SK-N-SH (cell line): ENCODE measurements around the gene SLC43A3. TPM values are rescaled to one million over a fixed set of nuclear protein-coding genes. Genes with fewer than 3 reads are reported as not detected.

Experiments used
- CTCF ChIA-PET: fragments of 300-600, 350-600 bp; formaldehyde crosslinking; extraction: SDS; loops from one replicate; lab custom pipeline; 2021; lab: Yijun Ruan, JAX
- POLR2A ChIA-PET: fragments of 350-600 bp; sonication (Branson Sonifier 250); formaldehyde crosslinking; extraction: SDS; loops from one replicate; lab custom pipeline; 2020; ENCODE audit warnings: antibody characterized with exemption, inconsistent platforms; lab: Yijun Ruan, JAX
- DNase-seq: peaks from one replicate; pipeline ENCODE4 v3.0.0; 2012
- H2AFZ ChIP-seq: fragments of 200-600 bp; sonication (generic); 2 replicates; pipeline ENCODE4 v1.8.1; 2016; ENCODE audit warnings: antibody characterized with exemption, mild to moderate bottlenecking, low read depth
- H3F3A ChIP-seq: fragments of 200-600 bp; sonication (generic); replicated peaks from 2 replicates; pipeline ENCODE3; 2016; ENCODE audit warnings: antibody characterized with exemption, mild to moderate bottlenecking; ENCODE audit not compliant: insufficient read depth
- H3K27ac ChIP-seq, 2 experiments: fragments of 200-500 bp in 1 of 2; fragments of 200-600 bp in 1 of 2; sonication (Bioruptor generic) in 1 of 2; sonication (generic), shearing (Covaris generic) in 1 of 2; 2 replicates each; pipeline versions ENCODE4 v1.5.1 to v1.6.1; 2014 to 2016; ENCODE audit warnings: low read depth in 2 of 2, inconsistent platforms in 1 of 2, low read length in 1 of 2, mild to moderate bottlenecking in 1 of 2, mixed read lengths in 1 of 2
- H3K27me3 ChIP-seq: fragments of 200-600 bp; sonication (generic), shearing (Covaris generic); 2 replicates; pipeline ENCODE4 v1.6.1; 2016; ENCODE audit warnings: mixed run types; ENCODE audit not compliant: insufficient read depth
- H3K36me3 ChIP-seq, 2 experiments: fragments of 200-500 bp in 1 of 2; fragments of 200-600 bp in 1 of 2; sonication (Bioruptor generic) in 1 of 2; sonication (generic) in 1 of 2; replicated peaks in 1 of 2; 2 replicates each; pipeline versions ENCODE3 to v1.5.1; 2014 to 2016; ENCODE audit warnings: low read length in 1 of 2, mild to moderate bottlenecking in 1 of 2; ENCODE audit not compliant: insufficient read depth in 2 of 2, control insufficient read depth in 1 of 2
- H3K4me1 ChIP-seq, 2 experiments: fragments of 200-500 bp in 1 of 2; fragments of 200-600 bp in 1 of 2; sonication (Bioruptor generic) in 1 of 2; sonication (generic), shearing (Covaris generic) in 1 of 2; 2 replicates each; pipeline versions ENCODE4 v1.5.1 to v1.6.1; 2014 to 2016; ENCODE audit warnings: low read depth in 1 of 2, low read length in 1 of 2, mixed run types in 1 of 2; ENCODE audit not compliant: insufficient read depth in 2 of 2, control insufficient read depth in 1 of 2
- H3K4me2 ChIP-seq: fragments of 200-600 bp; sonication (generic), shearing (Covaris generic); 2 replicates; pipeline ENCODE4 v1.6.1; 2017; ENCODE audit warnings: mixed run types
- H3K4me3 ChIP-seq, 2 experiments: fragments of 200-500 bp in 1 of 2; fragments of 200-600 bp in 1 of 2; sonication (Bioruptor generic) in 1 of 2; sonication (generic), shearing (Covaris generic) in 1 of 2; 2 replicates each; pipeline versions ENCODE4 v1.5.1 to v1.8.1; 2014 to 2016; ENCODE audit warnings: low read depth in 2 of 2, inconsistent platforms in 1 of 2, low read length in 1 of 2, mild to moderate bottlenecking in 1 of 2, mixed read lengths in 1 of 2, moderate library complexity in 1 of 2
- H3K79me2 ChIP-seq: fragments of 200-600 bp; sonication (generic); 2 replicates; pipeline ENCODE4 v1.8.1; 2017; ENCODE audit warnings: mild to moderate bottlenecking; ENCODE audit not compliant: insufficient read depth
- H3K9ac ChIP-seq: fragments of 200-600 bp; sonication (generic); 2 replicates; pipeline ENCODE4 v1.6.1; 2017; ENCODE audit warnings: mixed run types
- H3K9me2 ChIP-seq: fragments of 200-600 bp; sonication (generic); 2 replicates; pipeline ENCODE4 v1.6.1; 2017; ENCODE audit warnings: mixed run types
- H3K9me3 ChIP-seq: fragments of 200-600 bp; sonication (generic); 2 replicates; pipeline ENCODE4 v1.6.1; 2017; ENCODE audit warnings: mixed run types, mild to moderate bottlenecking, moderate library complexity
- H4K20me1 ChIP-seq: fragments of 200-600 bp; sonication (generic); 2 replicates; pipeline ENCODE4 v1.6.1; 2017; ENCODE audit warnings: mild to moderate bottlenecking, mixed run types; ENCODE audit not compliant: insufficient read depth
- CHD2 ChIP-seq: fragments of 150-350 bp; IDR thresholded peaks from 2 replicates; pipeline ENCODE4 v1.6.1; 2018; ENCODE audit warnings: low read length; ENCODE audit not compliant: partially characterized antibody
- CTCF ChIP-seq: fragments of 200-600 bp; sonication (generic); IDR thresholded peaks from 2 replicates; pipeline ENCODE4 v1.6.1; 2017; ENCODE audit warnings: antibody characterized with exemption, mild to moderate bottlenecking, moderate library complexity
- EP300 ChIP-seq, 2 experiments: IDR thresholded peaks; 2 replicates each; pipeline versions ENCODE4 v1.4.0 to v1.6.1; 2012; ENCODE audit warnings: borderline replicate concordance in 1 of 2, low read depth in 1 of 2, low read length in 1 of 2
- EZH2phosphoT487 ChIP-seq: fragments of 200-600 bp; sonication (generic); IDR thresholded peaks from 2 replicates; pipeline ENCODE4 v1.6.1; 2017; ENCODE audit warnings: low read depth, mixed run types, mild to moderate bottlenecking, antibody characterized with exemption, moderate library complexity, borderline replicate concordance
- FOSL2 ChIP-seq: IDR thresholded peaks from 2 replicates; pipeline ENCODE4 v1.4.0; 2012; ENCODE audit warnings: low read depth, mild to moderate bottlenecking, moderate library complexity, borderline replicate concordance
- FOXJ3 ChIP-seq: sonication (generic); formaldehyde crosslinking; IDR thresholded peaks from 2 replicates; pipeline ENCODE4 v1.5.1; 2020; ENCODE audit warnings: mild to moderate bottlenecking, missing genetic modification reagents
- FOXM1 ChIP-seq: IDR thresholded peaks from 2 replicates; pipeline ENCODE4 v1.4.0; 2012; ENCODE audit warnings: low read depth, mild to moderate bottlenecking
- GABPA ChIP-seq: IDR thresholded peaks from 2 replicates; pipeline ENCODE4 v1.4.0; 2012; ENCODE audit warnings: low read depth, mild to moderate bottlenecking
- JUND ChIP-seq: IDR thresholded peaks from 2 replicates; pipeline ENCODE4 v1.4.0; 2012
- MXI1 ChIP-seq: IDR thresholded peaks from 2 replicates; pipeline ENCODE4 v1.6.1; 2012; ENCODE audit warnings: mild to moderate bottlenecking, low read depth, low read length, improper control_type of control experiment
- NFIC ChIP-seq: IDR thresholded peaks from 2 replicates; pipeline ENCODE4 v1.4.0; 2012; ENCODE audit warnings: borderline replicate concordance
- PBX3 ChIP-seq: IDR thresholded peaks from 2 replicates; pipeline ENCODE4; 2012
- POLR2AphosphoS5 ChIP-seq: IDR thresholded peaks from 2 replicates; pipeline ENCODE4 v1.6.1; 2012; ENCODE audit warnings: low read depth, low read length
- RAD21 ChIP-seq: IDR thresholded peaks from 2 replicates; pipeline ENCODE4 v1.6.1; 2012; ENCODE audit warnings: mild to moderate bottlenecking, low read length
- RCOR1 ChIP-seq: fragments of 150-350 bp; IDR thresholded peaks from 2 replicates; pipeline ENCODE4 v1.6.1; 2017; ENCODE audit warnings: antibody characterized with exemption, low read length
- RFX5 ChIP-seq: IDR thresholded peaks from 2 replicates; pipeline ENCODE4 v1.6.1; 2012; ENCODE audit warnings: mild to moderate bottlenecking, improper control_type of control experiment, low read length
- RXRA ChIP-seq: IDR thresholded peaks from 2 replicates; pipeline ENCODE4 v1.4.0; 2012; ENCODE audit warnings: low read depth, mild to moderate bottlenecking, borderline replicate concordance
- SIN3A ChIP-seq: IDR thresholded peaks from 2 replicates; pipeline ENCODE4 v1.6.1; 2012; ENCODE audit warnings: low read depth, mild to moderate bottlenecking, low read length, moderate library complexity, borderline replicate concordance
- SMC3 ChIP-seq: IDR thresholded peaks from 2 replicates; pipeline ENCODE4 v1.6.1; 2012; ENCODE audit warnings: low read depth, low read length, improper control_type of control experiment
- TAF1 ChIP-seq: IDR thresholded peaks from 2 replicates; pipeline ENCODE4 v1.6.1; 2012; ENCODE audit warnings: low read depth, mild to moderate bottlenecking, low read length, moderate library complexity, borderline replicate concordance
- TCF12 ChIP-seq: IDR thresholded peaks from 2 replicates; pipeline ENCODE4 v1.4.0; 2012
- TEAD4 ChIP-seq: IDR thresholded peaks from 2 replicates; pipeline ENCODE4 v1.4.0; 2012; ENCODE audit warnings: mild to moderate bottlenecking, borderline replicate concordance; ENCODE audit not compliant: insufficient read depth
- YY1 ChIP-seq: IDR thresholded peaks from 2 replicates; pipeline ENCODE4 v1.4.0; 2012; ENCODE audit warnings: low read depth, mild to moderate bottlenecking
- ZBTB33 ChIP-seq: IDR thresholded peaks from 2 replicates; pipeline ENCODE4 v1.4.0; 2012; ENCODE audit warnings: low read depth, borderline replicate concordance
- whole genome bisulfite sequencing: methylation state at CpG from one replicate; pipeline ENCODE4 v1.1.6; 2017; ENCODE audit warnings: low lambda C conversion rate; 5-methylcytosine and 5-hydroxymethylcytosine counted together
- polyA plus RNA-seq, 3 experiments: library from polyadenylated mRNA; depleted of rRNA; stranded (reverse); fragments of >200 nt; gene quantifications; 2 replicates each; pipeline ENCODE4 v1.2.3, GENCODE V29; 2012

SLC43A3 gene
- polyA plus RNA-seq, 1 of the 3 experiments (the other 2 are of a cell fraction): 4.1 TPM

GRCh38 chr11:57359396-57359795 is 67.5 kb downstream of the SLC43A3 start (continued):
- no peak for TF ChIP-seq ZBTB33
- no peak for TF ChIP-seq FOXJ3 (CRISPR knock-in tag)
- no peak for TF ChIP-seq MXI1
- no peak for TF ChIP-seq RXRA
- no peak for TF ChIP-seq TCF12
- no peak for TF ChIP-seq SMC3
- no peak for TF ChIP-seq CHD2
- TF ChIP-seq CTCF: no peak
- no peak for TF ChIP-seq PBX3
- TF ChIP-seq RCOR1: no peak

- H4K20me1 ChIP-seq: no peaks in the 10 kb centered on the region
- no peak overlapping the region for H3K4me2 ChIP-seq
- H3K9ac ChIP-seq: no peak overlapping the region
- no peaks in the 10 kb centered on the region for H3K36me3 ChIP-seq
- TF ChIP-seq SIN3A: no peak
- no peak for TF ChIP-seq TEAD4
- no peak for TF ChIP-seq NFIC
- no peak for TF ChIP-seq MXI1
- no peak for TF ChIP-seq RFX5
- TF ChIP-seq PBX3: no peak
- TF ChIP-seq EZH2phosphoT487: no peak
- no peak for TF ChIP-seq POLR2AphosphoS5
- no peak for TF ChIP-seq FOSL2
- no peak for TF ChIP-seq TAF1
- no peak for TF ChIP-seq RAD21
- TF ChIP-seq ZBTB33: no peak
- TF ChIP-seq SMC3: no peak
- TF ChIP-seq FOXM1: no peak
- no peak for TF ChIP-seq JUND
- no peak for TF ChIP-seq GABPA
- TF ChIP-seq YY1: no peak
- no peak for TF ChIP-seq EP300 (IDR thresholded peaks at IDR 0.05; ENCODE audit: borderline replicate concordance in 1 of 2, low read depth in 1 of 2, low read length in 1 of 2)
- no peak overlapping the region for H3K4me3 ChIP-seq
- H3K27me3 ChIP-seq: peaks cover 9% of the 10 kb centered on the region; the same call in 1 of the 2 replicates
- H3K9me3 ChIP-seq: no peaks in the 10 kb centered on the region
- CTCF ChIA-PET: interaction anchor here (0.9 to 7.1 kb wide), 3 partner anchors 9 to 254 kb away, joined by 3 to 33 read pairs (median 8); no protein-coding TSS in a partner anchor
- no peak for DNase-seq
- 42% methylated on average over 6 of the region's 9 CpGs for WGBS
- POLR2A ChIA-PET: no interaction called here
- no peaks in the 10 kb centered on the region for H3K9me2 ChIP-seq
- no peak overlapping the region for H3K27ac ChIP-seq
- no peaks in the 10 kb centered on the region; a peak in 1 of 4 replicates for H3K4me1 ChIP-seq
- no peak overlapping the region for H2AFZ ChIP-seq
- no peaks in the 10 kb centered on the region for H3F3A ChIP-seq
- H3K79me2 ChIP-seq: no peaks in the 10 kb centered on the region
These were observed 67.9 kb downstream of the SLC43A3 start for GRCh38 chr11:57358991-57359390.
